GM18511 (cell line): ENCODE data around the gene FARS2.

Experiments
- ATAC-seq: cut with Tn5 transposase; IDR thresholded peaks from one replicate; pipeline ENCODE4 v1.9.1; 2021; ENCODE audit warnings: mild to moderate bottlenecking, moderate library complexity; ENCODE audit not compliant: unreplicated experiment

Gene FARS2

DNA sequence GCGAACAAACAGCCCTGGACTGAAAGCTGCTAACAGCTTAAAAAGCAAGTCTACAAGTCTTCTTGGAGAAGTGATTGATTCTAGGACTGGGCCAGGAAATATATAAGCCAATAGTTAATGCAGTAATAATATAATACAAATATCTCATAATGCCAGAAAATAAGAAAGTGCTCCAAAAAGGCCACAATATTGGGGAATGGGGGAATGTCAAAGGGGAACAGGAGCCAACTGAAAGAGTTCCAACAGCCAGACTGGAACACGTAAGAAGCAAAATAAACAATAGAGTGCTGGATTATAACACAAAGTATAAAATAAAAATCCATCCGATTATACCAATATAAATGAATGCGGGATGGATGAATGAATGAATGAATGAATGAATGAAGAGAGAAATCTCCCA is 449.6 kb downstream of the FARS2 start:
- ATAC-seq: no peak

GRCh38 chr6:5712349-5713215 is 451.3 kb downstream of the FARS2 start:
- ATAC-seq: no peak

DNA sequence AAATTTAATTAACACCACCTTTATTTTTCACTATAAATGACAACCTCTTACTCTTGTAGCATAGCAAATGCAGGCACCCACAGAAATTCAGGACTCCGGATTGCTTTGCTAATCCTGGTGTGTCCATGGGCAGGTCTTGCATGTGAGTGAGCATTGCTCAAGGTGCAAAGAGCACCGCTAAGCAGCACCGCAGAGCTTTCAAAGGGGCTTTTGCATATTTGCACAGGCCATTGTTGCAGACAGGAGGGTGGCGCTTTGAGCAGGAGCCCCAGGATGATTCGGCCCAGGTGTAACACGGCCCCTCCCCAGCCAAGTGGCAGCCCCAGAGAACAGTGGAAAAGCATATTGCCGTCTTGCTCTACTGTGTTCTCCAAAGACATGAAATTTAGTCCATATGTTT is 452.2 kb downstream of the FARS2 start:
- no peak for ATAC-seq

- no peak for ATAC-seq
Measured at GRCh38 chr6:5718231-5718947, 457.1 kb downstream of the FARS2 start.

DNA sequence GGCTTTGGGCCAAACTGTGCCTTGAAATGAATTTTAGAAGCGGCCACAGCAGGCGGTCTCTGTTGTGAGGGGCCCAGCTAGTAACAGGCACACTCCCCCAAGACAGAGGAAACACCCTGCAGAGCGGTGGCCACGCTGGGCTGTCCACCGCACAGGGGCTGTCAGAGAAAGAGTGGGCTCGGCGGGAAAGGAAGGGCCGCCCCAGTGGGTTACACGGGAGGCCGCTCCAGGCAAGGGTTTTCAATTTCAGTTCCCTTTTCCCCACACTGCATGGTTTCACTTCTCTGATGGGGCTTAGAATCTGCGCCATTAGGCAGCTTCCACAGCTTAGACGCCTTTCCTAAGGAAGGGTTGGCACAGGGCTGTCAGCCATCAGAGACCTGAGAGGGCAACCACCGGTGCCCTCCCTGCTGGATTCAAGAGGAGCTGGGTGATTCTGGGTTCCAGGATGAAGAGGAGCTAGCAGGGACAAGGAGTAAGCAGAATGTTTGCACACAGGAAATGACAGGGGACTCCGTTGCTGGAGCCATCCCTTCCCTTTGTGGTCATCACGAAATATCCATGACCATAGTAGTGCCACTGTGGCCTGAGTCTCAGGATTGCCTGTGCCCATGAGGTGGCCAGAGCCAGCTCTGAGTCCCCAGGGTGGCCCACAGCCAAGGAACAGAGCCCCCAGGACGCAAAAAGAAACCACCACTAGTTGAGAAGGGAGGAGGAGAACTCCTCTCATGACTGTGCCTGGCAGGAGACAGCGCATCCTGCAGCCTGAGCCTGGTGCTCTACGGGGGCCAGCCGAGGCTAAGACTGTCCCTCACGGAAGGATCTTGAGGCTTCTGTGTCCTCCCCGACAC is 462.8 kb downstream of the FARS2 start:
- peak; percentile 98 for ATAC-seq

DNA sequence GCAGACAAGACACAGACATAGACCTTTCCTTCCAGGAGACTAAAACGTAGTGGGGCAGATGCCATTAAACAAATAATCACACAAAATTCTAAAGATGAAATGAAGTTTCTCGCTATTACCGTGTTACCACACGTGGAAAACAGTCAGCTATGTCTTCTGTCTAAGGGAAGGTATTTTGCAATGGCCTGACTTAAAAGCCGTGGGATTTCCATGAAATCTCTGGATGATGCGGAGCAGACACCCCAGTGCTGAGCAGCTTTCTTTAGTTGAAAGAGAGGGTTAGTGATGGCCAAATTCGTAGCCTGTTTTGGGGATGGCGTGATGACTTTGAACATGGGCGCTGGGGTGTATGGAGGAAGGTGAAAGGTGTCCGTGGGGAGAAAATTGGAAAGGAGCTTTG is 463.6 kb downstream of the FARS2 start:
- no peak for ATAC-seq

DNA sequence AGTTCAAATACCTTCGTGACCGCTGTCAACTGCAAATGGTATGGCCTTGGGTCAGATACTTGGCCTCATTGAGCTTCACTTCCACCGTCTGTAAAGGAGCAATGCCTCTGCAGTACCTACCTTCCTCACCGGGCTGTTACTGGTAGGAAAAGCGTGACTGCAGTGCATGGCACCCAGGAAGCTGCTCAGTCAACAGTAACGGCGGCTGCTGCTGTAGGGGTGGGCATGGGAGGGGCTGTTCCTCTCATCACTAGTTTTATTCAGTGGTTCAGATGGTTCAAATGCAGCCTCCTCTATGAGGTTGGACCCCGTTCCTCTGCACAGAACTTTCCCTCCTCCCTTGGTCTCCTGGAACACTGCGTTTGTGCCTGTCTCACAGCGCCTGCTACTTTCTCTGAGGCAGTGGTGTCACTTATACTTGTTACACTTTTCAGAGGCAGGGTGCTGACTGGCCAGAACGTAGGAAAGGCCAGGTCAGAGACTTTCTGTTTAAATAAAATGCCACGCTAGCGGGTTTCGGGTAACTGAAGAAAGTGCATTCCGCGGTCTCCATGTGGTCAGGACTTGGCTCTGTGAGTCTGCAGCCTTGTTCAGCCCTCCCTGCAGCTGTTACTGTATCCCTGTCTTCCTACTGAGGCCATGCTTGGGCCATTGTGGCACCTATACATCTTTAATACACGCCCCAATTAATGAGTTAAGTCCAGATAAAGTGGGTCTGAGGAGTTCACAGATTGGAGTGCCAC is 465.8 kb downstream of the FARS2 start:
- no peak for ATAC-seq

- ATAC-seq: no peak
Measured at GRCh38 chr6:5728351-5729079, 467.2 kb downstream of the FARS2 start.

GRCh38 chr6:5729080-5729434 is 467.7 kb downstream of the FARS2 start:
- no peak for ATAC-seq

- ATAC-seq: no peak
Measured at GRCh38 chr6:5729813-5730517, 468.7 kb downstream of the FARS2 start.

- no peak for ATAC-seq
Measured at GRCh38 chr6:5730585-5731263, 469.4 kb downstream of the FARS2 start.

DNA sequence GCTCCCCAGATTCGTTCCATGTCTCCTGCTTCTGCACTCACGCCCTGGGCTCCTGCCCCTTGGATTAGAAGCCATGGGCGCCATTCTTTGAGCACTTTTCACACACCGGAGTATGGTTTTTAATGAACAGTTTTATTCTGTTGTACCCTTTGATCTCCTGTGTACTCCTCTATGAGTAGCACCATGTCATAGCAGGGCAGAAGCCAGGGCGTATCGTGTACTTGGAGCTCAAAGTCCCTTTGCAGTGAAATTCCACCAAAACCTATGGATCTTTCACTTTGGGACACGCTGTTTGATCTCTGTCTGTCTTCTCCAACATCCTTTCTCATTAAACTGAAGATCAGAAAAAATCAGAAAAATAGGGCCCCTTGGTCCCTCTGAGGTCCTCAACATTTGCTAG is 470.1 kb downstream of the FARS2 start:
- ATAC-seq: no peak

GRCh38 chr6:5732496-5732895 is 471.2 kb downstream of the FARS2 start:
- ATAC-seq: no peak

- no peak for ATAC-seq
Measured at GRCh38 chr6:5736016-5736738, 474.9 kb downstream of the FARS2 start.

DNA sequence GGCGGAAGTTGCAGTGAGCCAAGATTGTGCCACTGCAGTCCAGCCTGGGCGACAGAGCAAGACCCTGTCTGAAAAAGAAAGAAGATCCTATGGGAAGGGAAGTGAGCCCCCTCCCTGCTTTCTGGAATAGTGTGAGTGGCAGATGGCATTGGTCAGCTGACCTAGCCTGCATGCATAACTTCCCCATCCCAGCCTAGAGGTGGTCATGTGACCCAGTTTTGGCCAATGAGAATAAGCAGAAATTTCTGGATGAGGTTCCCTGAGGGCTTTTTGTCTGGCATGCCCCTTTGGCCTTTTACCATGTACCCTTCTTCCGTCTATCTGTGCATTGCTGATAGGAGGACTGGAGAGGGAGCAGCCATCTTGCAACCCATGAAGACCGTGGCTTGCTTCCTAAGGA is 476.1 kb downstream of the FARS2 start:
- no peak for ATAC-seq

DNA sequence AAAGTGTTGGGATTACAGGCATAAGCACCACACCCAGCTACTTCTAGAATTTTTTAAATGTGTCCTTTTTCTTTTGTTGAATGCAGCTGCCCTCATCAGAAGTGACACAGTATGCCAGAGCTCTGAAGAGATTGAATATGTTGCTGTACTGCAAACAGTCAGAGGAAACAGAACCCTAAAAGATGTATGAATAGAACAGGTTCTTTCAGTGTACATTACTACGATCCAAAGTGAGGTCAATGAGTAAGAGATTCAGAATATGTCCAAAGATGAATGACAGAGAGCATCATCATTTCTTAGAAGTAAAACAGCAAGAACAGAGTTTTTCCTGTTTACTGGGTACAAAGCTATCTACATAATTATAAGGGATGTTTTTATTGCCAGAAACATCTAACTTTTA is 476.9 kb downstream of the FARS2 start:
- no peak for ATAC-seq

DNA sequence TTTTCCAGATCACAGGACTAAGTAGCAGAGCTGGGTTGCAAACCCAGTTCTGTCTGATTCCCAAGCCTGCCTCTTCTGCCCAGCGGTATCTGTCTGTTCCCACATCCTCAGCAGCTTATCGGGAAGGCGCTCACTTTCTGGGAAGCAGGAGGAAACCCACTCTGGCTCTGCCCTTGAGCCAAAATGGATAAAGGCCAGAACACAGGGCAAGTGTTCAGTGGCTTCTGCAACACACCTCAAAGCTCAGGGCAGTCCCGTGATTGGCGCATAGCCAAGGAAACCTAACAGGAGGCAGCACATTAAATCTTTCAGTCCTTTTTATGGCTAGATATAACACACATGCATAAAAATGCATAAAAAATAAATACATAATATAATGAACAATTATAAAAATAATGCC is 483.2 kb downstream of the FARS2 start:
- no peak for ATAC-seq

DNA sequence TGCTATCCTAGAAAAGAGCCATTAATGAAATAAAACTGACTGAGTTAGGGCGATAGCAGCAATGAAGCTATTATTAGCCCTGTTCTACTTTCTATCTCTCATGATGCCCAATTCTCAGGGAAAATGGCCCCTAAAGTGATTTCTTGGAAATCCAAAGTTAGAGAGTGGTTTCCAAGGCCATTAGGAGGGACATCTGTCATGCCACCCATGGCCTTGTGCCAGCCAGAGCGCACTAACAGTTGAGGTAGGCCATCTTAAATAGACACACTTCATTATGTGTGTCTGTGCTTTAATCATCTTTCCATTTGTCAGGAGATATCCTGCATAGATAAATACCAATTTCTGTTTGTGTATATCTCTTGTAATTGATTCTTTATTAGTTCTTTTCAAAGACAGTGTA is 483.8 kb downstream of the FARS2 start:
- ATAC-seq: no peak
